ENCODE data around the gene MSI2.

DNA sequence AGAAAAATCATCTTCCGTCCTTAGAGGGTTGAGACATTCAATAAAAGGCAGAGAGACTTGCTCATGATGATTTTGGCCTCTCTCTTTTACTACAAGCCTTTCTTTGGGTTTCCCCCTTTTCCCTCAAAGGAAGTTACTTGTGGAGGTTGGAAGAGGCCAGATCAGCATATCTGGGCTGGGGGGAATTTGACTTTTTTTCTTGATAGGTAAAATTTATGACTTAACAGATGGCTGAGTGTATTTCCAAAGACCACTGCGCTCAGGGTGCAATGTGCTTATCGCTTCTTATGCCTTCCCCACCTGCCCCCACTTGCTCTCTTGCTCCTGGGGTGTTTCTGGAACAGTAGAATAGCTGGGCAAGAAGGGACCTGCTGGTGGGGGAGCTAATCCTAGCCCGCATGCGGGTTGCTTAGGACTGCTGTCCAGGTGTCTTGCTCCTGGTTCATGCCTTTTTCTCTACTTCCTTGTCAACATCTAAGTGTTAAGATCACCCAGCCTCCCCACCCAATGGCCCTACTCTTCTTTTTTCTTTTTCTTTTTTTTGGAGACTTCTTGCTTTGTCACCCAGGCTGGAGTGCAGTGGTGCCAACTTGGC lies 131.9 kb downstream of the MSI2 start:
- TF ChIP-seq CTCF (IDR thresholded peaks at IDR 0.05) (no peak), EP300 (IDR thresholded peaks at IDR 0.05) (no peak)

Data from suprapubic skin (tissue), 3 donors.